HG03575 (cell line): ENCODE results near the gene PHOSPHO1.

Experiments used
- ATAC-seq: cut with Tn5 transposase; IDR thresholded peaks from one replicate; pipeline ENCODE4 v1.9.1; 2021; ENCODE audit not compliant: unreplicated experiment, insufficient number of reproducible peaks, low FRiP score; ENCODE audit errors: extremely low read depth

Gene PHOSPHO1

GRCh38 chr17:49249292-49249794 is 18.8 kb upstream of the PHOSPHO1 start:
- no peak for ATAC-seq

DNA sequence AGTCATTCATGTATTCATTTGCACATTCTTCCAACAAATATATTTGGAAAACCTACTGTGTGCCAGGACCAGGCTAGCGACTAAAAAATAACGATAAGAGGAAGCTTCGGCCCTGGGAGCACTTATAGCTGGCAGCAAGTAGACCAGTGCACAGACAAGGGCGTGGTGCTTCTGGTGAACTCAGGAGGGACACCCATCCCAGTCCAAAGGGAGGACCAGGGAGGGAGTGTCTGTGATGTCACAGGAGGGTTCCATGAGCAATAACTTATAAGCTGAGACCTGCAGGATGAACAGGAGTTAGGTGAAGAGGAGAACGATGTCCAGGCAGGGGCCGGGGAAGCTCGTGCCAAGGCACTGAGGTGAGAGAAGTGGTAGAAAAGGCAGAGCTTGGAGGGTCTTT is 17.4 kb upstream of the PHOSPHO1 start:
- ATAC-seq: no peak

- no peak for ATAC-seq
Measured at GRCh38 chr17:49244839-49245238, 14.3 kb upstream of the PHOSPHO1 start.

- ATAC-seq: no peak
Measured at GRCh38 chr17:49242813-49243212, 12.2 kb upstream of the PHOSPHO1 start.

DNA sequence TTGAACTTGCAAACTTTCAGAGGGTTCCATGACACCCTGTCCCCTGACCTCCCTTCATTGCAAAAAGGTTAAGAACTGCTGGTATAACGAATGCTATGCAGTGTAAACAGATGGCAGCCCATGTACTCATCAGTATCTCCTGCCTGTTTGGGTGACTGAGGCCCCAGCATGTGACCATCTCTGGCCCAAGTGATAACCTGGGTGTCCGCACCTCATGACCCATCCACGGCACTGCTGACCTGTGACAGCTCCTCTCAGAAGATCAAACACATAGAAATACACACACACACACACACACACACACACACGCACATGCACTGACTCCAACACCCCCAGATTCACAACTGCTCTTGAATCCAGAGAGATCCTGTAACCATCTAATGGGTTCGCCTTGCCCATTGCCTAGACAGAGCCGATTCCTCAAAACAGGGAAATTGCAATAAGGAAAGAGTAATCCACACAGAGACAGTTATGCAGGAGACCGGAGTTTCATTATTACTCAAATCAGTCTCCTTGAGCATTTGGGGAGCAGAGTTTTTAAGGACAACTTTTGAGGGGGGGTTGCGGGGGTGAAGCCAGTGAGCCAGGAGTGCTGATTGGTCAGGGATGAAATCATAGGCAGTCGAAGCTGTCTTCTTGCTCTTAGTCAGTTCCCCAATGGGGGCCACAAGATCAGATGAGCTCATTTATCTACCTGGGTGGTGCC is 11.3 kb upstream of the PHOSPHO1 start:
- no peak for ATAC-seq

DNA sequence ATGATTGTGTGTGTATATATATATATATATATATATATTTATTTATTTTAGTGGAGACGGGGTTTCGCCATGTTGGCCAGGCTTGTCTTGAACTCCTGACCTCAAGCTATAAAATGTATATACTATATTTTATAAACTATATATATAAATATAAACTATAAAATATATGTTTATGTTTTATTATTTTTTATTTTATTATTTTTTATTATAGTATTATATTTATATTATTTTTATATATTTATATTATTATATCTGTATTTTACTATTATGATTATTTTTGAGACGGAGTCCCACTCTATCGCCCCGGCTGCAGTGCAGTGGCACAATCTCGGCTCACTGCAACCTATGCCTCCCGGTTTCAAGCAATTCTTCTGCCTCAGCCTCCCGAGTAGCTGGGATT is 10.5 kb upstream of the PHOSPHO1 start:
- ATAC-seq: no peak

DNA sequence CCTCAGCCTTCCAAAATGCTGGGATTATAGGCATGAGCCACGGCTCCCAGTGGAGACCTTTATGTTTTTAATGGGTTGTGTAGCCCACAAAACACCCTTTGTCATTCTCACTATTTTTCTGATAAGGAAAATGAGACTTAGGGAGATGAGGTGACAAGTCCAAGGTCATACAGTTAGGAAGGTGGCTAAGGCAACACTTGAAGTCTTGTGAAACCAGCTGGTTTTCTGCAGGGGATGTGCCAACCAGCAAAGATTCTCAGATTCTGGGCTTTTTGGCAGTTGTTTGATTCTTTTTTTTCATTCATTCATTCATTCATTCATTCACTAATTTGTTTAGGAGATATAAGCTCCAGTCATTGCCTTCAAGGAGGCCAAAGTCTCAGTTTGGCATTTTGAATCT is 10.0 kb upstream of the PHOSPHO1 start:
- ATAC-seq: no peak

DNA sequence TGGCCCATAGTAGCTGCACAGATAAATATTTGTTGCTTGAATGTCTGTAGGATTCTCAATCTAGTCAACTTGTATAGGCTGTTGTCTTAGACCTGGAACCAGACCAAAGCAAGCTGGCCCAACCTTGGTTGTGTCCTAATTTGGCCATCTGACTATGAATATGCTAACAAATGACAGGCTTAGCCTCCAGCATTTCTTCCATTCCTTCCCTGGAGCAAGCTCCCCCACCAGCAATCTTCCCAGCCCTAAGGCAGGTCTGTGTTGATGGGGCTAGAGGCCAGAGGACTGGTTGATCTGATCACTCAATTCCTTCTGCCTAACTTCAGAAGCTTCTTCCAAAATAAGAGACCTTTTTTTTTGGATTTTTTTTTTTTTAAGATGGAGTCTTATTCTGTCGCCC is 9.4 kb upstream of the PHOSPHO1 start:
- ATAC-seq: no peak

- ATAC-seq: no peak
Measured at GRCh38 chr17:49235896-49236295, 5.3 kb upstream of the PHOSPHO1 start.

DNA sequence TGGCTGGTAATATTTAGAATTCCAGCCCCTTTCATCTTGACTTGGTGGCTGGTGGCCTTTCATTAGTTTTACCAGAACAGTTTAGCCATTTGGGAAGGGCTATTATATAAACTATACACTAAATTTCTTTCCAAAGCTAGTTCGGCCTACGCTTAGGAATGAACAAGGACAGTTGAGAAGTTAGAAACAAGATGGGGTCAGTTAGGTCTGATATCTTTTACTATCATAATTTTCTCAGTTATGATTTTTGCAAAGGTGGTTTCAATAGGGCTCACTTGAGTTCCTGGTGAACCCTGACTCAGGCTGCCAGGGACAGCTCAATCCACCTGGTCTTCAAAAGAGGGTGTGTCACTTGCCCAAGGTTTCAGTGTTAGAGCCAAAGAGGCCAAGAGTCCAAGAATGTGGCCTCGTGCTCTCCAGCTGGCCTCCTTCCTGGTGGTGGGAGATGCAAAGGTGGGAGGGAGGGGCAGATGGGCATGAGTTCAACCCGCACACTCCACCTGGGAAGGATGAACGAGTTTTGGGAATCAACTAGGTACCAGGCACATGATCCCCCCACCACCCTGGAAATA is 4.0 kb upstream of the PHOSPHO1 start:
- ATAC-seq: no peak

DNA sequence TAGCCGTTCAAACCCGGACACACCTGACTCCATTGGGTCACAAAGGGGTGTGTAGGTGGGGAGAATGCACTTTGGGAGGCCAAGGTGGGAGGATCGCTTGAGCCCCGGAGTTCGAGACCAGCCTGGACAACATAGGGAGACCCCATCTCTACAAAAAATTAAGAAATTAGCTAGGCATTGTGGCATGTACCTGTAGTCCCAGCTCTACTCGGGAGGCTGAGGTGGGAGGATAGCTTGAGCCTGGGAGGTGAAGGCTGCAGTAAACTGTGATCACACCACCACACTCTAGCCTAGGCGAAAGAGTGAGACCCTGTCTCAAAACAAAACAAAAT is 942 bp upstream of the PHOSPHO1 start:
- no peak for ATAC-seq

DNA sequence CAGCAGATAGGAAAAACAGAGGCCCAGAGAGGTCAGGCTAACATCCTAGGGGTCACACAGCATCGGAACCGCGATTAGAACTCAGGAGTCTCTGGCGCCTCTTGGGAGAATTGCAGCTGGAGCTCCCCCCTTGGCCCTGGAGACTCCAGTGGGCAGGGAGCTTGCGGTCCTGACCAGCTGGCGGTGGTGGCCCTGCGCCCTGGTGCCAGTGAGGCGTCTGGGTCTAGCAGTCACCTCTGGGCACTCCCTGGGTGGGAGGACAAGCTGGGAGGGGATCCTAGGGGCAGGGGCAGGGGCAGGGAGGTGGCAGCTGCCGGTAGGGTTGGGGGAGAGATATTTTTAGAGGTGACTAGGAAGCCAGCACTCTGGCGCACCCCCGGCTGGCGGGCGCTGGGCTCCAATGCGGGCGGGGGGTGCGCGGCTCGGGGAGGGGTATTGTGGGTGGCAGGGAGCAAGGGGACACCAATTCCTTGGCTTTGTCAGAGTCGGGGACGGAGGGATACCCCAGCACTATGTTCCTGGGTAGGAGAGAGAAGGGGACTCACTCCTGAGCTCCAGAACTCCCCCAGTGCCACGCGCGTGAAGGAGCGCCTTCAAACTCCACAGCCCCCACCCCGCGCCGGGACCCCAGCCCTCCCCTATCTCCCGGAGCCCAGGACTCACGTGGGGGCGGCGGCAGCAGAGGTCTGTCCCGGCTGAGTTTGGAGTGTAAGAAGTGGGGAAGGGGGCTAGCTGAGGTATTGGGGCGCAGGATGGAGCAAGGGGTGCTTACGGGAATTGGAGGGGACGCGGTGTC is 584 bp downstream of the PHOSPHO1 start:
- ATAC-seq: no peak

- ATAC-seq: no peak
Measured at GRCh38 chr17:49229076-49229804, 1.3 kb downstream of the PHOSPHO1 start.

- no peak for ATAC-seq
Measured at GRCh38 chr17:49227436-49228261, 2.9 kb downstream of the PHOSPHO1 start.

DNA sequence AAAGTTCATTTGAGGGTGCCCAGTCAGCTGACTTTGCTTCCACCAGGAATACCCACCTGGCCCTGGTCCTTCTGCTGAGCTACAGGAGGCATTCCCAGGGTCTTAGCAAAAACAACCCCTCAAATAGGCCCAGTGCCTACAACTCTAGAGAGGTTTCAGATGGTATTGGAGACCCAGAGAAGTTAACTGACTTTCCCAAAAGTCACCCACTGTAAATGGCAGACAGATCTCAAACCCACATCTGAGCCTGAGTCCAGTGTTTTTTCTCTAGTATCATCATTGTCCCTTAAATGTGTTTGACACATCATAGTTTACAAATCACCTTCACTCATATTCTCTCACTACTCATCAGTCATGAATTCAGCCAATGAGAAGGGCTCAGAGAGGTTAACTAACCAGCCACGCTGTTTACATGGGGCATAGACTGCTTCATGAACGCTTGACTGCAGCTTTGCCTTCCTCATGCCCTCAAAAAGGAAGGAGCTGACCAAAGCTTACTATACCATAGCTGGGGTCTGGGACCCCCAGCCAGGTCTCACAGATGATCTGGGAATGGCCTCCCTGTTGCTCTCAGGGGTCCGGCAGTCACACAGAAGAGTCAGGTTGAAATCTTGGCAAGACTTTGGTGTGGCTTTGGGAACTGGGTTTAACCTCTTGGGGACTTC is 3.7 kb downstream of the PHOSPHO1 start:
- no peak for ATAC-seq

DNA sequence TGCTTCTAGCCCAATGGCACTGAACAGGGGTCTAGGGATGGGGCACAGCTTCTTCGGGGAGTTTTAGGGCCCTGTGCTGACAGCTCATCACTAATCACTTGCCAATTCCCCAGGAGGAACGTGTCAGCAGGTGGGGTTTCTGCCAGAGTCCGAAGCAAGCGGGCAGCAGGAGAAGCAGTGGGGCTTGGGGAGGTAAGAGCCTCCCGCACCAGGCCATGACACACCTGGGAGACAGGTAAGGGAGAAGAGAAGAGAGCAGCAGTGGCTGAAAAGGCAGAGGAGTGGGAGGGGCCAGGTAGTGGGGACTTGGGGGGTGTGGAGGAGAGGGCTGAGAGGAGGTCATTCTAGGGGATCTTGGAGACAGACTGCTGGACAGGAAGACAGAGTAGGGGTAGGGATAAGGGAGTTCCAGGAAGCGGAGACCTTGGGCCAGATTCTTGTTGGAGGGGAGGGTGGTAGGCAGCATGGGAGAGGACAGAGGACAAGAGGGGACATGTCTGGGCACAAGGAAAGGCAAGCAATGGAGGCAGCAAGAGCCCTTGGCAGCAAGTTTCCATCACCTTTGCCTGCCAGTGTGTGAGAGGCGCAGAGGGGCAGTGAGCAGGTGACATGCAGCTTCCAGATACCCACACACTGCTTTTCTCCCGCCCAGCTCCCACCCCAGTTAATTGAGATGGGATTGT is 4.9 kb downstream of the PHOSPHO1 start:
- no peak for ATAC-seq

GRCh38 chr17:49224997-49225337 is 5.6 kb downstream of the PHOSPHO1 start:
- no peak for ATAC-seq
